Measurements from ENCODE around the gene AVP. TPM values are rescaled to one million over a fixed set of nuclear protein-coding genes. Genes with fewer than 3 reads are reported as not detected.

The AVP gene
- total and polyA plus RNA-seq, 2 experiments from 2014 or later: 0.67 to 1.3 TPM

DNA sequence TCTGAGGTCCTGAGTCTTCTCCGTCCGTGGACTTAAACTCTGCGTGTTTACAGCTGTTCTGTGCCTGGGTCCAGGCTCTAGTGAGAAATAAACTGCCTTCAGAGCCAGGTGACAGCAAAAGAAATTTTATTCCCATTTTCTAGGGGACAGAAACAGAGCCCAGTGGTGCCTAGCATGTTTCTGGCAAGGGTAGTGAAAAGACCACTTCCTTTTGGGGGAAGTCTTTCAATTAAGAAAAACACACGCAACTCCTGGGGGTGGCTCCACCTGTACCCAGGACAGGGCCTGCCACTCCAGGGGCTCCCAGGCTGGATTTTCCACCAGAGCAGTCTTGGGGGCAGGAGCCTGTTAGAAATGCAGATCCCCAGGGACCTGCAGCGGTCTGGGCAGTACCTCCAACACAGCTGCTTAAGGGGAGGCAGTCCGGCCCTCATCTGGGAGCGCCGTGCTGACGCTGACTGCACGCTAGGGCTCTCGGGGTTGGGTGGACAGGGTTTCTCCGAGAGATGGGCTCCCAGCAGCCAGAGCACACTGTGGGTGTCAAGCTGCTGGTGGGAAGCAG lies 23.0 kb upstream of the AVP start:
- DNase-seq (ENCODE audit: low spot score): no peak
- no peaks in the 10 kb centered on the region for H3K4me1 ChIP-seq (ENCODE audit: insufficient read depth)
- H3K27ac ChIP-seq: no peak overlapping the region
- H3K4me2 ChIP-seq: no peak overlapping the region
- no peak overlapping the region for H2AFZ ChIP-seq
- no peaks in the 10 kb centered on the region for H3K9me3 ChIP-seq (ENCODE audit: low read depth)
- no peaks in the 10 kb centered on the region for H3K36me3 ChIP-seq (replicated peaks; ENCODE audit: insufficient read depth, low read depth)
- WGBS (ENCODE audit: low lambda C conversion rate, missing lambda C conversion rate): 95% methylated on average over 12 of the region's 12 CpGs
- H3K27me3 ChIP-seq: no peaks in the 10 kb centered on the region
- H3K4me3 ChIP-seq: no peak overlapping the region
- no peak for TF ChIP-seq EZH2 (IDR thresholded peaks at IDR 0.05; ENCODE audit: borderline replicate concordance)
- TF ChIP-seq, protein P1, sequence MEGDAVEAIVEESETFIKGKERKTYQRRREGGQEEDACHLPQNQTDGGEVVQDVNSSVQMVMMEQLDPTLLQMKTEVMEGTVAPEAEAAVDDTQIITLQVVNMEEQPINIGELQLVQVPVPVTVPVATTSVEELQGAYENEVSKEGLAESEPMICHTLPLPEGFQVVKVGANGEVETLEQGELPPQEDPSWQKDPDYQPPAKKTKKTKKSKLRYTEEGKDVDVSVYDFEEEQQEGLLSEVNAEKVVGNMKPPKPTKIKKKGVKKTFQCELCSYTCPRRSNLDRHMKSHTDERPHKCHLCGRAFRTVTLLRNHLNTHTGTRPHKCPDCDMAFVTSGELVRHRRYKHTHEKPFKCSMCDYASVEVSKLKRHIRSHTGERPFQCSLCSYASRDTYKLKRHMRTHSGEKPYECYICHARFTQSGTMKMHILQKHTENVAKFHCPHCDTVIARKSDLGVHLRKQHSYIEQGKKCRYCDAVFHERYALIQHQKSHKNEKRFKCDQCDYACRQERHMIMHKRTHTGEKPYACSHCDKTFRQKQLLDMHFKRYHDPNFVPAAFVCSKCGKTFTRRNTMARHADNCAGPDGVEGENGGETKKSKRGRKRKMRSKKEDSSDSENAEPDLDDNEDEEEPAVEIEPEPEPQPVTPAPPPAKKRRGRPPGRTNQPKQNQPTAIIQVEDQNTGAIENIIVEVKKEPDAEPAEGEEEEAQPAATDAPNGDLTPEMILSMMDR (IDR thresholded peaks at IDR 0.05; ENCODE audit: poor library complexity): no peak
- no peak for TF ChIP-seq EZH2phosphoT487 (IDR thresholded peaks at IDR 0.05; ENCODE audit: low read depth, severe bottlenecking, unreplicated experiment)
- no peaks in the 10 kb centered on the region for H3K9me2 ChIP-seq (replicated peaks; ENCODE audit: insufficient read depth)
- H4K20me1 ChIP-seq (ENCODE audit: insufficient read depth, poor library complexity, severe bottlenecking): no peaks in the 10 kb centered on the region
- H3K79me2 ChIP-seq: no peaks in the 10 kb centered on the region

DNA sequence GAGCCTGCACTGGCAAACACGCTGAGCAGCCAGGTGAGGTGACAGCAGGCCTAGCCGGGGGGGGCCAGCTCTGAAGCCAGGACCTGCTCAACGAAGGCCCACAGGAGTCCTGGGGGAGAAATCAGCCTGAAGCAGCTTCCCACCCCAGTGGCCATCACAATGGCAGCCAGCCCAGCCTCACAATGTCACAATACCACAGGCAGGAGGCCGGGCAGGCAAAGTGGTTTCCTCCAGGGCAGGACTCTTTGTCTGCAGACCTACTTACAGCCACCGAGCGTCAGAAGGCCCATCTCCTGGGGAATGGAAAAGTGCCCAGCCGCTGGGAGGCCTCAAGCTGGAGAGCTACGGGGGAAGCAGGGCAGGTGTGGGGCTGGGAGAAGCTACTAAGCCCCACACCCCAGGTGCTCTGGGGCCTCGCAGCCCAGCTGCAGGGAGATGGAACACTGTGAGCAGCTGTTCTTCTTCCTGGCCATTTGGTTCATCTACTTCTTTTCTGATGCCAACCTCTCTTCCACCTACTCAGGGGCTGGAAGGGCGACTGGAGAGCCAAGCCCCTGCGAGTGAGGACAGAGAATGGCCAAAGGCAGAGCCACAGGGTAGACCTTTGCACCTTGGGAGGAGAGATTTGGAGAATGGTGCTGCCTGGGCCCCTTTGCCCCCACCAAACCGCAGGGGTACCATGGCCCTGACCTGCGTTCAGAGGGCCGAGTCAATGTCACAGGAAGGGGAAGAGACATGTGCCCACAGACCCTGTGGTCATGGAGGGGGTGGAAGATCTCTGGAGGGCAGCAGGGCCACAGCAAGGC lies 22.3 kb upstream of the AVP start:
- Histone ChIP-seq H3K27me3 (no peaks in the 10 kb centered on the region), H3K9me3 (ENCODE audit: low read depth) (no peaks in the 10 kb centered on the region), H3K4me3 (no peak overlapping the region), H4K20me1 (ENCODE audit: insufficient read depth, poor library complexity, severe bottlenecking) (no peaks in the 10 kb centered on the region), H3K27ac (no peak overlapping the region), H3K4me2 (no peak overlapping the region), H3K79me2 (no peaks in the 10 kb centered on the region), H3K9me2 (replicated peaks; ENCODE audit: insufficient read depth) (no peaks in the 10 kb centered on the region), H3K4me1 (ENCODE audit: insufficient read depth) (no peaks in the 10 kb centered on the region), H3K36me3 (replicated peaks; ENCODE audit: insufficient read depth, low read depth) (no peaks in the 10 kb centered on the region), H2AFZ (no peak overlapping the region)
- DNase-seq (ENCODE audit: low spot score): no peak
- TF ChIP-seq EZH2phosphoT487 (IDR thresholded peaks at IDR 0.05; ENCODE audit: low read depth, severe bottlenecking, unreplicated experiment) (no peak), EZH2 (IDR thresholded peaks at IDR 0.05; ENCODE audit: borderline replicate concordance) (no peak)
- TF ChIP-seq, protein P1 (IDR thresholded peaks at IDR 0.05; ENCODE audit: poor library complexity): no peak
- WGBS (ENCODE audit: low lambda C conversion rate, missing lambda C conversion rate): 87% methylated on average over 13 of the region's 14 CpGs

DNA sequence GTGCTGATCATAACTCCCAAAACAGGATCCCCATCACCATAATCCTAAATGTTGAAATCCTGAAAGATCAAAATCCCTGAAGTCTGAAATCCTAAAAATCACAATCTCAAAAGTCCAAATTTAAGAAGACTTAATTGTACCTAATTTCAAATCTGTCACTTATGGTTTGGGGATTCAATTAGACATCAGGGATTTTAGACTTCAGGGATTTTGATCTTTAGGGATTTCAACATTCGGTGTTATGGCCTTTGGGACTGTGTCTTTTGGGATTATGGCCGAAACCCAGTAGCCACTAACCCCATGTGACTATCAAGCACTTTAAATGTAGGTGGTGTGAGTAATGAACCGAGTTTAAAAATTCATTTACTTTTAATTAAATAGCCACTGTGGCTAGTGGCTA lies 21.7 kb upstream of the AVP start:
- H3K27me3 ChIP-seq: no peaks in the 10 kb centered on the region
- H3K9me3 ChIP-seq (ENCODE audit: low read depth): no peaks in the 10 kb centered on the region
- no peaks in the 10 kb centered on the region for H3K79me2 ChIP-seq
- no peaks in the 10 kb centered on the region for H3K36me3 ChIP-seq (replicated peaks; ENCODE audit: insufficient read depth, low read depth)
- no peak overlapping the region for H3K4me2 ChIP-seq
- TF ChIP-seq, protein P1 (IDR thresholded peaks at IDR 0.05; ENCODE audit: poor library complexity): no peak
- no peak for TF ChIP-seq EZH2phosphoT487 (IDR thresholded peaks at IDR 0.05; ENCODE audit: low read depth, severe bottlenecking, unreplicated experiment)
- no peak for TF ChIP-seq EZH2 (IDR thresholded peaks at IDR 0.05; ENCODE audit: borderline replicate concordance)
- H2AFZ ChIP-seq: no peak overlapping the region
- H3K4me3 ChIP-seq: no peak overlapping the region
- H4K20me1 ChIP-seq (ENCODE audit: insufficient read depth, poor library complexity, severe bottlenecking): no peaks in the 10 kb centered on the region
- H3K27ac ChIP-seq: no peak overlapping the region
- no peaks in the 10 kb centered on the region for H3K4me1 ChIP-seq (ENCODE audit: insufficient read depth)
- WGBS (ENCODE audit: low lambda C conversion rate, missing lambda C conversion rate): 96% methylated on average over 3 of the region's 3 CpGs
- DNase-seq (ENCODE audit: low spot score): no peak
- no peaks in the 10 kb centered on the region for H3K9me2 ChIP-seq (replicated peaks; ENCODE audit: insufficient read depth)

All from hepatocyte (in vitro differentiated cells).